IMR-90 (cell line): ENCODE results near the gene CDK15. TPM values are rescaled to one million over a fixed set of nuclear protein-coding genes. Genes with fewer than 3 reads are reported as not detected.

Experiments
- ATAC-seq: fragments of 200-7000 bp; cut with Tn5 transposase; 2 replicates; pipeline ENCODE4 v1.9.1; 2020; ENCODE audit warnings: low read depth, mild to moderate bottlenecking, moderate library complexity
- BruUV-seq: library from RNA; stranded (reverse); fragments of 400-500 nt; replicated peaks from 2 replicates; lab custom pipeline; 2021; lab: Mats Ljungman, UMichigan
- CTCF ChIA-PET: fragments of 300-600 bp; formaldehyde crosslinking; extraction: SDS; loops from one replicate; lab custom pipeline; 2021; ENCODE audit warnings: antibody characterized with exemption; lab: Yijun Ruan, JAX
- POLR2A ChIA-PET: fragments of 300-600 bp; sonication (Branson Sonifier 250); formaldehyde crosslinking; loops from one replicate; lab custom pipeline; 2022; ENCODE audit warnings: antibody characterized with exemption; ENCODE audit not compliant: unreplicated experiment; lab: Charles Lee
- DNase-seq: peaks from one replicate; pipeline ENCODE4 v3.0.0; 2013
- H2AFZ ChIP-seq: replicated peaks from 2 replicates; pipeline ENCODE3; 2013; ENCODE audit warnings: low read length, mild to moderate bottlenecking; ENCODE audit not compliant: poor library complexity
- H2AK5ac ChIP-seq: 2 replicates; pipeline ENCODE4 v1.6.1; 2013; ENCODE audit warnings: low read depth, low read length, inconsistent platforms
- H2AK9ac ChIP-seq: replicated peaks from 2 replicates; pipeline ENCODE3; 2013; ENCODE audit warnings: mild to moderate bottlenecking, low read depth, low read length, moderate library complexity; ENCODE audit not compliant: poor library complexity
- H2BK120ac ChIP-seq: 2 replicates; pipeline ENCODE4 v1.6.1; 2013; ENCODE audit warnings: low read depth, low read length, inconsistent platforms
- H2BK15ac ChIP-seq: 3 replicates; pipeline ENCODE4 v1.6.1; 2013; ENCODE audit warnings: low read depth, low read length, inconsistent platforms
- H2BK20ac ChIP-seq: 2 replicates; pipeline ENCODE4 v1.6.1; 2013; ENCODE audit warnings: low read depth, mild to moderate bottlenecking, inconsistent platforms, low read length, moderate library complexity
- H2BK5ac ChIP-seq: 2 replicates; pipeline ENCODE4 v1.6.1; 2013; ENCODE audit warnings: mild to moderate bottlenecking, low read depth, low read length, inconsistent platforms; ENCODE audit not compliant: poor library complexity, severe bottlenecking
- H3K14ac ChIP-seq: replicated peaks from 2 replicates; pipeline ENCODE4 v1.6.1; 2013; ENCODE audit warnings: low read depth, low read length, inconsistent platforms
- H3K18ac ChIP-seq: 2 replicates; pipeline ENCODE4 v1.6.1; 2013; ENCODE audit warnings: low read depth, low read length, control low read depth
- H3K23ac ChIP-seq: 2 replicates; pipeline ENCODE4 v1.6.1; 2013; ENCODE audit warnings: low read depth, low read length, inconsistent platforms
- H3K27ac ChIP-seq: 2 replicates; pipeline ENCODE4 v1.5.1; 2013; ENCODE audit warnings: mild to moderate bottlenecking, control low read depth, low read length; ENCODE audit not compliant: insufficient read depth
- H3K27me3 ChIP-seq: 2 replicates; pipeline ENCODE4 v1.6.1; 2013; ENCODE audit warnings: low read length; ENCODE audit not compliant: control insufficient read depth, insufficient read depth
- H3K36me3 ChIP-seq: 2 replicates; pipeline ENCODE4 v1.6.1; 2013; ENCODE audit warnings: low read length, mixed read lengths; ENCODE audit not compliant: control insufficient read depth, insufficient read depth
- H3K4ac ChIP-seq: 2 replicates; pipeline ENCODE4 v1.6.1; 2013; ENCODE audit warnings: low read depth, low read length, inconsistent platforms
- H3K4me1 ChIP-seq: 2 replicates; pipeline ENCODE4 v1.6.1; 2013; ENCODE audit warnings: low read length, mixed read lengths; ENCODE audit not compliant: control insufficient read depth, insufficient read depth
- H3K4me2 ChIP-seq: 2 replicates; pipeline ENCODE4 v1.6.1; 2013; ENCODE audit warnings: low read depth, mild to moderate bottlenecking, control low read depth, low read length, moderate library complexity
- H3K4me3 ChIP-seq: 2 replicates; pipeline ENCODE4 v1.5.1; 2013; ENCODE audit warnings: low read depth, mild to moderate bottlenecking, control low read depth, low read length, moderate library complexity; ENCODE audit not compliant: insufficient read depth
- H3K56ac ChIP-seq: 2 replicates; pipeline ENCODE4 v1.6.1; 2013; ENCODE audit warnings: low read length, inconsistent platforms; ENCODE audit not compliant: insufficient read depth; ENCODE audit errors: extremely low read depth
- H3K79me1 ChIP-seq, 2 experiments: 2 replicates each; pipeline ENCODE4 v1.6.1; 2013; ENCODE audit warnings: low read length in 2 of 2, inconsistent platforms in 1 of 2, low read depth in 1 of 2
- H3K9ac ChIP-seq: 2 replicates; pipeline ENCODE4 v1.6.1; 2013; ENCODE audit warnings: low read depth, low read length, control low read depth
- H3K9me1 ChIP-seq: 2 replicates; pipeline ENCODE4 v1.6.1; 2013; ENCODE audit warnings: low read length, inconsistent platforms; ENCODE audit not compliant: insufficient read depth
- H3K9me3 ChIP-seq: 2 replicates; pipeline ENCODE4 v1.6.1; 2013; ENCODE audit warnings: low read length; ENCODE audit not compliant: control insufficient read depth, insufficient read depth
- H4K20me1 ChIP-seq: 2 replicates; pipeline ENCODE4 v1.6.1; 2013; ENCODE audit warnings: low read length, inconsistent platforms; ENCODE audit not compliant: insufficient read depth
- H4K5ac ChIP-seq: 2 replicates; pipeline ENCODE4 v1.6.1; 2013; ENCODE audit warnings: mild to moderate bottlenecking, low read depth, low read length, control low read depth
- H4K8ac ChIP-seq, 2 experiments: 2 replicates each; pipeline ENCODE4 v1.6.1; 2013; ENCODE audit warnings: low read depth in 2 of 2, low read length in 2 of 2, control low read depth in 1 of 2, inconsistent platforms in 1 of 2
- H4K91ac ChIP-seq: 2 replicates; pipeline ENCODE4 v1.6.1; 2013; ENCODE audit warnings: low read depth, low read length, inconsistent platforms; ENCODE audit not compliant: insufficient read depth
- CHD1 ChIP-seq: IDR thresholded peaks from 2 replicates; pipeline ENCODE4 v1.6.1; 2012; ENCODE audit warnings: low read depth, low read length, improper control_type of control experiment
- CTCF ChIP-seq: conservative IDR thresholded peaks from 2 replicates; pipeline ENCODE4 v1.5.1; 2012; ENCODE audit warnings: mild to moderate bottlenecking, low read depth, low read length, improper control_type of control experiment
- POLR2A ChIP-seq: IDR thresholded peaks from 2 replicates; pipeline ENCODE4 v1.6.1; 2012; ENCODE audit warnings: mild to moderate bottlenecking, low read depth, low read length
- USF2 ChIP-seq: fragments of 150-350 bp; IDR thresholded peaks from 2 replicates; pipeline ENCODE4 v1.6.1; 2017; ENCODE audit warnings: mild to moderate bottlenecking, antibody characterized with exemption, low read length, low read depth
- WGBS, 2 experiments: methylation state at CpG; one replicate each; pipeline versions ENCODE4 v1.1.5 to v1.1.7; 2013; ENCODE audit warnings: missing lambda C conversion rate in 2 of 2; ENCODE audit not compliant: insufficient read length in 1 of 2; ENCODE audit errors: extremely low coverage in 2 of 2; 5-methylcytosine and 5-hydroxymethylcytosine counted together
- dilution Hi-C: fragments of 300-500 bp; cut with HindIII; formaldehyde crosslinking; loops from one replicate; pipeline ENCODE4 v1.14.3; 2018; ENCODE audit warnings: low sequenced_read_pairs; ENCODE audit not compliant: unreplicated experiment
- in situ Hi-C: fragments of 300-500 bp; cut with MboI; formaldehyde crosslinking; loops from 3 replicates; pipeline ENCODE4 v1.14.3; 2019; ENCODE audit warnings: low sequenced_read_pairs, inconsistent platforms, mixed read lengths
- intact Hi-C: fragments of 100-400 bp; cut with micrococcal nuclease; formaldehyde crosslinking; loops from 2 replicates; pipeline ENCODE4 v1.10.0; 2022
- polyA plus RNA-seq, 3 experiments: library from polyadenylated mRNA; depleted of rRNA; stranded (reverse); fragments of >200 nt; gene quantifications; 2 replicates each; pipeline ENCODE4 v1.2.3, GENCODE V29; 2012; ENCODE audit warnings: low replicate concordance in 1 of 3
- total RNA-seq: library from RNA; depleted of rRNA; stranded (reverse); fragments of >200 nt; gene quantifications from 2 replicates; pipeline ENCODE4 v1.2.3, GENCODE V29; 2012

CDK15 gene
- total and polyA plus RNA-seq, 2 of the 4 experiments (the other 2 are of a cell fraction), result 16.1 to 33.0 TPM

GRCh38 chr2:201855356-201855755 lies 49.0 kb downstream of the CDK15 start:
- POLR2A ChIA-PET, result interaction anchor here (0.6 to 1.7 kb wide), 3 partner anchors 11 to 165 kb away, joined by 3 to 4 read pairs (median 3); no protein-coding TSS in a partner anchor
- CTCF ChIA-PET, result no interaction called here
- no peak for ATAC-seq
- Histone ChIP-seq H3K9me3 (no peaks in the 10 kb centered on the region), H3K4me2 (peak overlapping the region; percentile 85; the same call in 1 of the 2 replicates), H3K9me1 (peaks cover 11% of the 10 kb centered on the region), H2AK5ac (peak overlapping the region; percentile 96), H3K14ac (peak overlapping the region; percentile 100), H3K4ac (peak overlapping the region; percentile 99), H3K4me1 (peaks cover 39% of the 10 kb centered on the region), H3K27me3 (no peaks in the 10 kb centered on the region), H4K20me1 (no peaks in the 10 kb centered on the region), H2AFZ (peak overlapping the region; percentile 16), H2AK9ac (peak overlapping the region; percentile 75), H3K36me3 (no peaks in the 10 kb centered on the region), H4K8ac (peak overlapping the region; percentile 93 to 97), H2BK5ac (peak overlapping the region; percentile 100), H2BK20ac (peak overlapping the region; percentile 100), H4K91ac (peak overlapping the region; percentile 95), H3K23ac (peak overlapping the region; percentile 96), H3K4me3 (peak overlapping the region; percentile 38; the same call in 1 of the 2 replicates), H2BK15ac (peak overlapping the region; percentile 100), H3K79me1 (peaks cover 13 to 36% of the 10 kb centered on the region in 2 experiments), H3K18ac (peak overlapping the region; percentile 98), H3K56ac (peak overlapping the region; percentile 98), H4K5ac (peak overlapping the region; percentile 95), H3K9ac (peak overlapping the region; percentile 30), H3K27ac (peak overlapping the region; percentile 77), H2BK120ac (peak overlapping the region; percentile 99)
- 70% methylated on average over 1 of the region's 3 CpGs; no CpG with 5 or more reads in 1 of the 2 experiments for whole genome bisulfite sequencing, 2 experiments
- in situ Hi-C loops, result loop anchor here (5.0 kb wide), 2 partner anchors 53 to 182 kb away; no protein-coding TSS in a partner anchor
- dilution Hi-C loops, result no loop called here
- TF ChIP-seq POLR2A, result no peak
- TF ChIP-seq CTCF, result no peak
- no peak for TF ChIP-seq CHD1
- TF ChIP-seq USF2, result no peak
- intact Hi-C loops, result loop anchor here (2.0 kb wide), 1 partner anchor 49 kb away; the partner anchor contains the start of gene CDK15
- DNase-seq, result peak; percentile 27
- BruUV-seq, result no TSS peak
